Peyer's patch (tissue), 4 donors: ENCODE data around the gene ARMS2. TPM values are rescaled to one million over a fixed set of nuclear protein-coding genes. Genes with fewer than 3 reads are reported as not detected.

Experiments
- DNase-seq, 3 donors: peaks; one replicate each; pipeline ENCODE4 v3.0.0-alpha.2; 2017 to 2019
- H3K27ac ChIP-seq, 4 donors: fragments of 200-600 bp; sonication (generic); one replicate each; pipeline ENCODE4 v1.5.1; 2016 to 2019
- H3K27me3 ChIP-seq, 2 donors: fragments of 200-600 bp; sonication (generic); one replicate each; pipeline ENCODE4 v1.5.1; 2019
- H3K36me3 ChIP-seq, 3 donors: fragments of 200-600 bp; sonication (generic); one replicate each; pipeline ENCODE4 v1.5.1; 2016 to 2019
- H3K4me1 ChIP-seq, 4 donors: fragments of 200-600 bp; sonication (generic); one replicate each; pipeline ENCODE4 v1.5.1; 2016 to 2019
- H3K4me3 ChIP-seq, 4 donors: fragments of 200-600 bp; sonication (generic); 1 replicate in 3 of 4; 2 replicates in 1 of 4; pipeline ENCODE4 v1.5.1; 2016 to 2019; ENCODE audit warnings: mild to moderate bottlenecking in 1 of 4
- H3K9me3 ChIP-seq, 4 donors: fragments of 200-600 bp; sonication (generic); one replicate each; pipeline ENCODE4 v1.5.1; 2016 to 2019; ENCODE audit warnings: mild to moderate bottlenecking in 1 of 4
- POLR2A ChIP-seq, 2 donors: fragments of 450-650 bp; IDR thresholded peaks; one replicate each; pipeline ENCODE4 v1.5.1; 2017; ENCODE audit warnings: antibody characterized with exemption in 2 of 2, mild to moderate bottlenecking in 2 of 2, moderate library complexity in 2 of 2
- total RNA-seq, 4 donors: library from RNA; depleted of rRNA; stranded (reverse); fragments of >200 nt; gene quantifications; one replicate each; pipeline ENCODE4 v1.1.0, GENCODE V29; 2016
- TF ChIP-seq, protein P1 (sequence below), 6 experiments: fragments of 450-650 bp in 4 of 6; fragments of 200-600 bp in 2 of 6; sonication (generic) in 1 of 6; IDR thresholded peaks; one replicate each; pipeline ENCODE4 v1.5.1; 2017 to 2019; ENCODE audit warnings: antibody characterized with exemption in 6 of 6, mild to moderate bottlenecking in 3 of 6, moderate library complexity in 1 of 6

ARMS2 gene
- total RNA-seq, 4 donors from 2014 or later: not detected

DNA sequence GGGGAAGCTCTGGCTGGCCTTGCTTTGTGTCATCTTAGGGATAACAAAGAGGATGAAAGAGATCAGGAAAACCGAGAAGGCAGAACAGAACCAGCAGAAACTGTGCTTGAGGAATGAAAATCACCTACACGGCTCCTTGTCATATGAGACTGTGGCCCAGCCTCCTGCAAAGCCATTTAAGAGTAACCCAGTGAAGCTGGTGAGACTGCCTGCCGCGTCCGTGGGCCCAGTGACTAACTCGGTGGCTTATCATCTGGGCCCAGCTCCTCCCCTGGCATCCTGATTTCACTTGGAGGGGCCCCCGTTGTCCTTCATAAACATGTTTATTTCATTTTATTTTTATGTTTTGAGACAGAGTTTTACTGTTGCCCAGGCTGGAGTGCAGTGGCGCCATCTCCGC lies 37.6 kb downstream of the ARMS2 start:
- Histone ChIP-seq H3K27me3 (no peaks in the 10 kb centered on the region), H3K9me3 (no peaks in the 10 kb centered on the region), H3K36me3 (no peaks in the 10 kb centered on the region), H3K4me3 (no peak overlapping the region), H3K27ac (no peak overlapping the region), H3K4me1 (peaks cover 0 to 15% (median 2%) of the 10 kb centered on the region in 4 donors)
- DNase-seq: no peak
- TF ChIP-seq POLR2A (IDR thresholded peaks at IDR 0.05): no peak
- TF ChIP-seq, protein P1, sequence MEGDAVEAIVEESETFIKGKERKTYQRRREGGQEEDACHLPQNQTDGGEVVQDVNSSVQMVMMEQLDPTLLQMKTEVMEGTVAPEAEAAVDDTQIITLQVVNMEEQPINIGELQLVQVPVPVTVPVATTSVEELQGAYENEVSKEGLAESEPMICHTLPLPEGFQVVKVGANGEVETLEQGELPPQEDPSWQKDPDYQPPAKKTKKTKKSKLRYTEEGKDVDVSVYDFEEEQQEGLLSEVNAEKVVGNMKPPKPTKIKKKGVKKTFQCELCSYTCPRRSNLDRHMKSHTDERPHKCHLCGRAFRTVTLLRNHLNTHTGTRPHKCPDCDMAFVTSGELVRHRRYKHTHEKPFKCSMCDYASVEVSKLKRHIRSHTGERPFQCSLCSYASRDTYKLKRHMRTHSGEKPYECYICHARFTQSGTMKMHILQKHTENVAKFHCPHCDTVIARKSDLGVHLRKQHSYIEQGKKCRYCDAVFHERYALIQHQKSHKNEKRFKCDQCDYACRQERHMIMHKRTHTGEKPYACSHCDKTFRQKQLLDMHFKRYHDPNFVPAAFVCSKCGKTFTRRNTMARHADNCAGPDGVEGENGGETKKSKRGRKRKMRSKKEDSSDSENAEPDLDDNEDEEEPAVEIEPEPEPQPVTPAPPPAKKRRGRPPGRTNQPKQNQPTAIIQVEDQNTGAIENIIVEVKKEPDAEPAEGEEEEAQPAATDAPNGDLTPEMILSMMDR (IDR thresholded peaks at IDR 0.05): no peak

DNA sequence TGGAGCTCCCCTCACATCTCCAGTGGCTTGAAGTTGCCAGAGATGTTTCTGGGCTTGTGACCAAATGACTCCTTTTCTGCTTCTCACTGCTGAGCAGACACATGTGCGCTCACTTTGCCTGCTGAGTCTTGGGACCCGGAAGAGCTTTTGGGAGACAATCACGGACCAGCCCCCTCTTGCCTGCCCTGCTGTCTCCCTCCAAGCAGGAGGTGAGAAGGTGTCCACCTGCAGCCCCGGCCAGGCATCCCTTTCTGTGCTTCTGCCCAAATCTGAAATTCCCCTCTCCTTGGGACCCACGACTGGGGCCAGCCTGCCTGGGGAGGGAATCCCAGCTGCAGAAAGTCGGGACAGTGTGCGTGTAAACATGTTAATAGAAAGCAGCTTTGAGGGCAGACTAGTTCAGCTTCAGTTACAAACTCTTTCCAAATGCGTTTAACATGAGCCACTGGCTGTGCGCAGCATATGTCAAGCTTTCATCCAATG lies 38.6 kb downstream of the ARMS2 start:
- Histone ChIP-seq H3K9me3 (no peaks in the 10 kb centered on the region), H3K4me3 (no peak overlapping the region), H3K27ac (peak overlapping the region in 2 of 4 donors; percentile 4 to 56), H3K4me1 (peaks cover 0 to 7% (median 0%) of the 10 kb centered on the region in 4 donors), H3K27me3 (no peaks in the 10 kb centered on the region), H3K36me3 (no peaks in the 10 kb centered on the region)
- DNase-seq: no peak
- TF ChIP-seq, protein P1 (IDR thresholded peaks at IDR 0.05): no peak
- no peak for TF ChIP-seq POLR2A (IDR thresholded peaks at IDR 0.05)

DNA sequence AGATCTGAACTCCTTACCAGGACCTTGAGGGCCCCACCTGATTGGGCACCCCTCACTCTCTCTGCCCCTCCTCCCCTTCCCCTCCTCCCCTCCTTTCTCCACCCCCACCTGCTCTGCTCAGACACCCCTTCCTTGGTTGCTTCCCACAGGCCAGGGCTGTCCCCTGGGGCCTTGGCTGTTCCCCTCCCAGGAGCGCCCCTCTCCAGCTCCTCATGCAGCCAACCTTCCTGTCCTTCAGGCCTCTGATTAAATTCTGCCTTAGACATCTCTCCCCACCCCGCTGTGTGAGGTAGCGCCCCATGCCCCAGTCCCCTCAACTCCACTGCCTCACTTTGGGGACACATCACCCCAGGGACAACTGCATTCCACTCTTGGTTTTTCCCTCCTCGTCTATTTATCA lies 39.3 kb downstream of the ARMS2 start:
- Histone ChIP-seq H3K27ac (peak overlapping the region in 2 of 4 donors; percentile 4 to 56), H3K27me3 (no peaks in the 10 kb centered on the region), H3K4me3 (no peak overlapping the region), H3K9me3 (no peaks in the 10 kb centered on the region), H3K4me1 (peaks cover 0 to 8% (median 0%) of the 10 kb centered on the region in 4 donors), H3K36me3 (no peaks in the 10 kb centered on the region)
- DNase-seq: no peak
- TF ChIP-seq, protein P1 (IDR thresholded peaks at IDR 0.05): no peak
- no peak for TF ChIP-seq POLR2A (IDR thresholded peaks at IDR 0.05)

DNA sequence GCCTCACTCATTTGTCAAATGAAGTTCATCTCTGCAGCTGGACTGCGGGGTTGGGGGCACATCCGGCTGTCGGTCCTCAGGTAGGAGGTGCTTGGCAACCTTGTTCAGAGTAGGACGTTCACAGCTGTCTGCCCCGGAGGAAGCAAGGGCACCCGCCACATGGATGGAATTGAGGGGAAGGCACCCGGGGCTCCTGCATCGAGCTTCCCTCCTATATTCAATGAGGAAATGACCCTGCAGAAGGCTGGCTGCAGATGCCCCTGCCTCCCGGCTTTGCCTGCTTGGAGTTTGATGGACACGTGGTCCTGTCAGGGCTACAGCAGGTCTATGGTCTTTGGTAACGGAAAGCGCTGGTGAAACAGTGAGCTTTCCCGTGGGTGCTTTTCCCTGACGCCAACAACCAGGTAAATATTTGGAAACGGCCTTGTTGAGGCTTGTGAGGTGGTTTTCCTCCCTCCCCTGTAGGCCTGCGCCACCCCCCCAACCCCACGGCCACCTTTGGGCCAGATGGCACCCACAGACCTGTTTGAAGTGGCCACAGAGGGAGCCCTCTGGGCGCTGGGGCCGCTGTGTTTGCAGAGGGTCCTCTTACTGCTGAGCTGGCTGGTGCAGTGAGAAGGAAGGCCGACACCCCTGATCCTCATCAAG lies 39.8 kb downstream of the ARMS2 start:
- Histone ChIP-seq H3K4me1 (peaks cover 0 to 14% (median 2%) of the 10 kb centered on the region in 4 donors), H3K27ac (peak overlapping the region in 3 of 4 donors; percentile 12 to 56 (median 38)), H3K9me3 (no peaks in the 10 kb centered on the region), H3K27me3 (no peaks in the 10 kb centered on the region), H3K36me3 (no peaks in the 10 kb centered on the region), H3K4me3 (no peak overlapping the region)
- TF ChIP-seq POLR2A (IDR thresholded peaks at IDR 0.05): no peak
- TF ChIP-seq, protein P1 (IDR thresholded peaks at IDR 0.05): no peak
- DNase-seq: peak in 1 of 3 donors; percentile 41

DNA sequence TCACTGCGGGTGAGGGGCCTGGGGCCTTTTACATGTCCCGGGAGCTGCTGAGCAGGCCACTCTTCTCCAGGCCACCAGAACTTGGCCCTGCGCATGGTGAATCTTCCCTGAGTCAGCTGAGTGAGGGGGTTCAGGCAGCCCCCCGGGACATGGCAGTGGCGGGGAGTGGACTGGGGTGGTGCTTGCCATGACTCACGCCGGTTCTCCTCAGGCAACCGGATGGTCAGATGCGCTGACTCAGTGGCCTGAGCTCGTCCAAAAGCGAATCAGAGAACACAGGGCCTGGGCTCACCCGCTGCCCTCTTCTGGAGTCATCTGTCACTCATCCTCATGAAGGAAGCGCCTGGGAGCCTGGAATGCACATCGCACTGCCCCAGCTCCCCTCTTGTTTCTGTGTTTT lies 40.4 kb downstream of the ARMS2 start:
- Histone ChIP-seq H3K27ac (peak overlapping the region in 3 of 4 donors; percentile 12 to 38 (median 31)), H3K4me3 (no peak overlapping the region), H3K4me1 (peaks cover 0 to 19% (median 5%) of the 10 kb centered on the region in 4 donors), H3K9me3 (no peaks in the 10 kb centered on the region), H3K27me3 (no peaks in the 10 kb centered on the region), H3K36me3 (no peaks in the 10 kb centered on the region)
- no peak for TF ChIP-seq POLR2A (IDR thresholded peaks at IDR 0.05)
- TF ChIP-seq, protein P1 (IDR thresholded peaks at IDR 0.05): no peak
- peak in 1 of 3 donors; percentile 43 for DNase-seq
